Neural progenitor cell (in vitro differentiated cells): ENCODE data around the gene TOGARAM2.

Experiments used
- CTCF ChIP-seq: fragments of 200-600 bp; sonication (generic); IDR thresholded peaks from 2 replicates; pipeline ENCODE4 v1.5.1; 2017; ENCODE audit warnings: antibody characterized with exemption, mild to moderate bottlenecking
- EZH2 ChIP-seq: fragments of 200-600 bp; sonication (generic); IDR thresholded peaks from 2 replicates; pipeline ENCODE4 v1.6.1; 2017; ENCODE audit warnings: antibody characterized with exemption, mild to moderate bottlenecking, moderate library complexity
- EZH2phosphoT487 ChIP-seq: fragments of 200-600 bp; sonication (generic); IDR thresholded peaks from 2 replicates; pipeline ENCODE4 v1.6.1; 2017; ENCODE audit warnings: antibody characterized with exemption

GRCh38 chr2:29079887-29080286 lies 98.8 kb downstream of the TOGARAM2 start:
- TF ChIP-seq CTCF (no peak), EZH2 (no peak), EZH2phosphoT487 (no peak)
